Stimulated activated naive B cell treated with anti-CD40 and anti-IgM and Interleukin-4, amounts not matched to agents 10 μg/mL and 1 μg/mL and 100 μg/mL, for 72 hours (primary cell): ENCODE measurements around the gene RLIM.
"Not testable (repeated sequence)": the region's sequence is repeated elsewhere in the genome, so short reads cannot be mapped to it uniquely, and the experiment has no call there.

ENCODE experiments used
- ATAC-seq, 2 donors: fragments of 150-1000 bp; cut with Tn5 transposase; replicated peaks; 2 replicates each; pipeline ENCODE4 v1.10.0; 2021; ENCODE audit warnings: moderate library complexity in 1 of 2
- DNase-seq: peaks from one replicate; pipeline ENCODE4 v3.0.0; 2021
- H3K27ac Mint-ChIP-seq: one replicate; pipeline ENCODE4 v1.8.0; 2022; ENCODE audit warnings: mild to moderate bottlenecking, mixed read lengths
- H3K27me3 Mint-ChIP-seq, 2 donors: one replicate each; pipeline ENCODE4 v1.8.0; 2022; ENCODE audit warnings: mixed read lengths in 2 of 2
- H3K36me3 Mint-ChIP-seq, 2 donors: one replicate each; pipeline ENCODE4 v1.8.0; 2022; ENCODE audit warnings: mixed read lengths in 2 of 2, mild to moderate bottlenecking in 1 of 2
- H3K4me1 Mint-ChIP-seq, 2 donors: one replicate each; pipeline ENCODE4 v1.8.0; 2022; ENCODE audit warnings: mixed read lengths in 2 of 2, mild to moderate bottlenecking in 1 of 2
- H3K4me3 Mint-ChIP-seq, 2 donors: one replicate each; pipeline ENCODE4 v1.8.0; 2022; ENCODE audit warnings: mild to moderate bottlenecking in 2 of 2, mixed read lengths in 2 of 2, moderate library complexity in 1 of 2
- H3K9me3 Mint-ChIP-seq, 2 donors: one replicate each; pipeline ENCODE4 v1.8.0; 2022; ENCODE audit warnings: mixed read lengths in 2 of 2, mild to moderate bottlenecking in 1 of 2

The RLIM gene

GRCh38 chrX:74614093-74614909 is at the start of gene RLIM:
Gene RLIM (minus strand): TSS chrX:74614624. CDS start chrX:74595977, 18,647 bp downstream.
- H3K9me3 Mint-ChIP-seq: no peaks in the 10 kb centered on the region
- DNase-seq: peak; percentile 91
- ATAC-seq: peak; percentile 94 to 95
- H3K4me3 Mint-ChIP-seq: peak within 1 kb of the TSS; percentile 98 to 100
- peaks cover 4 to 9% of the 10 kb centered on the region in 2 donors for H3K36me3 Mint-ChIP-seq
- peaks cover 4 to 9% of the 10 kb centered on the region in 2 donors for H3K4me1 Mint-ChIP-seq
- H3K27me3 Mint-ChIP-seq: no peaks in the 10 kb centered on the region
- H3K27ac Mint-ChIP-seq: peak within 1 kb of the TSS; percentile 100

- no peaks in the 10 kb centered on the region for H3K9me3 Mint-ChIP-seq
- DNase-seq: no peak
- no peak for ATAC-seq
- H3K27ac Mint-ChIP-seq: no peak overlapping the region
- H3K4me1 Mint-ChIP-seq: no peaks in the 10 kb centered on the region
- H3K27me3 Mint-ChIP-seq: peaks cover 0 to 15% of the 10 kb centered on the region in 2 donors
- H3K4me3 Mint-ChIP-seq: no peak overlapping the region
- no peaks in the 10 kb centered on the region for H3K36me3 Mint-ChIP-seq
Observed at GRCh38 chrX:74656079-74656745, 41.8 kb upstream of the RLIM start.

GRCh38 chrX:74654953-74655352 is 40.5 kb upstream of the RLIM start:
- not testable (repeated sequence) for ATAC-seq, H3K9me3 Mint-ChIP-seq, DNase-seq, H3K27ac Mint-ChIP-seq, H3K4me3 Mint-ChIP-seq, H3K4me1 Mint-ChIP-seq, H3K36me3 Mint-ChIP-seq
- peaks cover 0 to 15% of the 10 kb centered on the region in 2 donors for H3K27me3 Mint-ChIP-seq

- Mint-ChIP-seq H3K27ac (no peak overlapping the region), H3K36me3 (no peaks in the 10 kb centered on the region), H3K4me3 (no peak overlapping the region), H3K27me3 (peaks cover 18 to 23% of the 10 kb centered on the region in 2 donors), H3K4me1 (no peaks in the 10 kb centered on the region), H3K9me3 (peaks cover 0 to 3% of the 10 kb centered on the region in 2 donors)
- no peak for DNase-seq
- ATAC-seq: no peak
Observed at GRCh38 chrX:74636749-74637314, 22.4 kb upstream of the RLIM start.

GRCh38 chrX:74613370-74614092 is 893 bp downstream of the RLIM start:
- DNase-seq (no peak), ATAC-seq (no peak)

GRCh38 chrX:74606799-74607198 is 7.6 kb downstream of the RLIM start:
- no peaks in the 10 kb centered on the region for H3K9me3 Mint-ChIP-seq
- H3K36me3 Mint-ChIP-seq: peaks cover 0 to 8% of the 10 kb centered on the region in 2 donors
- no peak overlapping the region for H3K4me3 Mint-ChIP-seq
- no peak for ATAC-seq
- no peak overlapping the region for H3K27ac Mint-ChIP-seq
- H3K27me3 Mint-ChIP-seq: no peaks in the 10 kb centered on the region
- H3K4me1 Mint-ChIP-seq: peaks cover 4 to 13% of the 10 kb centered on the region in 2 donors
- DNase-seq: no peak

More at GRCh38 chrX:74613370-74614092, 893 bp downstream of the RLIM start:
- Mint-ChIP-seq H3K4me1 (peaks cover 4 to 9% of the 10 kb centered on the region in 2 donors), H3K27ac (peak overlapping the region; percentile 100), H3K27me3 (no peaks in the 10 kb centered on the region), H3K9me3 (no peaks in the 10 kb centered on the region), H3K4me3 (peak overlapping the region; percentile 98 to 100), H3K36me3 (peaks cover 4 to 11% of the 10 kb centered on the region in 2 donors)

GRCh38 chrX:74606342-74606741 is 8.1 kb downstream of the RLIM start:
- DNase-seq (no peak), ATAC-seq (no peak)
- H3K4me1 Mint-ChIP-seq: peaks cover 4 to 13% of the 10 kb centered on the region in 2 donors
- H3K9me3 Mint-ChIP-seq: no peaks in the 10 kb centered on the region
- H3K27ac Mint-ChIP-seq: no peak overlapping the region
- H3K4me3 Mint-ChIP-seq: no peak overlapping the region
- peaks cover 0 to 8% of the 10 kb centered on the region in 2 donors for H3K36me3 Mint-ChIP-seq
- H3K27me3 Mint-ChIP-seq: no peaks in the 10 kb centered on the region

- peaks cover 0 to 15% of the 10 kb centered on the region in 2 donors for H3K36me3 Mint-ChIP-seq
- ATAC-seq (no peak), DNase-seq (no peak)
- H3K9me3 Mint-ChIP-seq: no peaks in the 10 kb centered on the region
- peaks cover 6 to 26% of the 10 kb centered on the region in 2 donors for H3K4me1 Mint-ChIP-seq
- no peak overlapping the region for H3K27ac Mint-ChIP-seq
- no peak overlapping the region for H3K4me3 Mint-ChIP-seq
- H3K27me3 Mint-ChIP-seq: no peaks in the 10 kb centered on the region
Observed at GRCh38 chrX:74603040-74603439, 11.4 kb downstream of the RLIM start.

GRCh38 chrX:74602142-74602541 is 12.3 kb downstream of the RLIM start:
- no peak overlapping the region for H3K4me3 Mint-ChIP-seq
- no peaks in the 10 kb centered on the region for H3K27me3 Mint-ChIP-seq
- no peak for ATAC-seq
- H3K9me3 Mint-ChIP-seq: no peaks in the 10 kb centered on the region
- H3K27ac Mint-ChIP-seq: no peak overlapping the region
- DNase-seq: no peak
- peaks cover 0 to 15% of the 10 kb centered on the region in 2 donors for H3K36me3 Mint-ChIP-seq
- H3K4me1 Mint-ChIP-seq: peaks cover 6 to 26% of the 10 kb centered on the region in 2 donors

- Mint-ChIP-seq H3K36me3 (peaks cover 6 to 16% of the 10 kb centered on the region in 2 donors), H3K27ac (no peak overlapping the region), H3K4me1 (no peaks in the 10 kb centered on the region), H3K27me3 (no peaks in the 10 kb centered on the region), H3K4me3 (no peak overlapping the region), H3K9me3 (no peaks in the 10 kb centered on the region)
- no peak for ATAC-seq
- DNase-seq: no peak
Observed at GRCh38 chrX:74593593-74593992, 20.8 kb downstream of the RLIM start.

- no peaks in the 10 kb centered on the region for H3K27me3 Mint-ChIP-seq
- no peak for DNase-seq
- H3K36me3 Mint-ChIP-seq: peaks cover 0 to 14% of the 10 kb centered on the region in 2 donors
- no peak overlapping the region for H3K27ac Mint-ChIP-seq
- no peaks in the 10 kb centered on the region for H3K4me1 Mint-ChIP-seq
- ATAC-seq: no peak
- H3K9me3 Mint-ChIP-seq: no peaks in the 10 kb centered on the region
- no peak overlapping the region for H3K4me3 Mint-ChIP-seq
Observed at GRCh38 chrX:74585766-74586165, 28.7 kb downstream of the RLIM start.

- DNase-seq: no peak
- Mint-ChIP-seq H3K36me3 (peaks cover 0 to 7% of the 10 kb centered on the region in 2 donors), H3K4me3 (no peak overlapping the region), H3K27ac (no peak overlapping the region), H3K27me3 (no peaks in the 10 kb centered on the region), H3K4me1 (no peaks in the 10 kb centered on the region), H3K9me3 (no peaks in the 10 kb centered on the region)
- ATAC-seq: no peak
Observed at GRCh38 chrX:74579597-74580198, 34.7 kb downstream of the RLIM start.

GRCh38 chrX:74578137-74578536 is 36.3 kb downstream of the RLIM start:
- Mint-ChIP-seq H3K9me3 (no peaks in the 10 kb centered on the region), H3K36me3 (peaks cover 0 to 3% of the 10 kb centered on the region in 2 donors)
- DNase-seq: no peak

GRCh38 chrX:74557378-74557777 is 57.0 kb downstream of the RLIM start:
- Mint-ChIP-seq H3K4me1 (no peaks in the 10 kb centered on the region), H3K4me3 (no peak overlapping the region), H3K36me3 (no peaks in the 10 kb centered on the region), H3K27ac (no peak overlapping the region), H3K9me3 (no peaks in the 10 kb centered on the region), H3K27me3 (peaks cover 0 to 12% of the 10 kb centered on the region in 2 donors)
- ATAC-seq (no peak), DNase-seq (no peak)

More at GRCh38 chrX:74578137-74578536, 36.3 kb downstream of the RLIM start:
- no peak overlapping the region for H3K4me3 Mint-ChIP-seq
- no peak overlapping the region for H3K27ac Mint-ChIP-seq
- no peaks in the 10 kb centered on the region for H3K27me3 Mint-ChIP-seq
- no peaks in the 10 kb centered on the region for H3K4me1 Mint-ChIP-seq
- ATAC-seq: peak; percentile 14 to 64
